Neural crest cell (in vitro differentiated cells): Measurements from ENCODE around the gene KEL. TPM values are rescaled to one million over a fixed set of nuclear protein-coding genes. Genes with fewer than 3 reads are reported as not detected.

Experiments used
- DNase-seq: peaks from one replicate; pipeline ENCODE4 v3.0.0; 2021; ENCODE audit warnings: low read depth, mixed read lengths, low spot score
- H3K27ac Mint-ChIP-seq: one replicate; pipeline ENCODE4 v1.8.0; 2021; ENCODE audit warnings: mild to moderate bottlenecking, mixed read lengths; ENCODE audit not compliant: unreplicated experiment
- H3K27me3 Mint-ChIP-seq: 2 replicates; pipeline ENCODE4 v1.8.0; 2021; ENCODE audit warnings: low read depth, mild to moderate bottlenecking, mixed read lengths
- H3K36me3 Mint-ChIP-seq: 2 replicates; pipeline ENCODE4 v1.8.0; 2021; ENCODE audit warnings: low read depth, mild to moderate bottlenecking, mixed read lengths
- H3K4me1 Mint-ChIP-seq: 2 replicates; pipeline ENCODE4 v1.8.0; 2021; ENCODE audit warnings: mixed read lengths
- H3K4me3 Mint-ChIP-seq: one replicate; pipeline ENCODE4 v1.8.0; 2021; ENCODE audit warnings: mild to moderate bottlenecking, mixed read lengths
- H3K9me3 Mint-ChIP-seq: 2 replicates; pipeline ENCODE4 v1.8.0; 2021; ENCODE audit warnings: mixed read lengths
- CTCF ChIP-seq: fragments of 200-600 bp; sonication (generic); conservative IDR thresholded peaks from 2 replicates; pipeline ENCODE4 v1.5.0; 2021; ENCODE audit warnings: antibody characterized with exemption, mild to moderate bottlenecking
- total RNA-seq: library from RNA; stranded (reverse); gene quantifications from 2 replicates; pipeline ENCODE4 v1.2.1, GENCODE V29; 2021

Gene KEL
- total RNA-seq, 1 donor from 2014 or later: 1.4 TPM

DNA sequence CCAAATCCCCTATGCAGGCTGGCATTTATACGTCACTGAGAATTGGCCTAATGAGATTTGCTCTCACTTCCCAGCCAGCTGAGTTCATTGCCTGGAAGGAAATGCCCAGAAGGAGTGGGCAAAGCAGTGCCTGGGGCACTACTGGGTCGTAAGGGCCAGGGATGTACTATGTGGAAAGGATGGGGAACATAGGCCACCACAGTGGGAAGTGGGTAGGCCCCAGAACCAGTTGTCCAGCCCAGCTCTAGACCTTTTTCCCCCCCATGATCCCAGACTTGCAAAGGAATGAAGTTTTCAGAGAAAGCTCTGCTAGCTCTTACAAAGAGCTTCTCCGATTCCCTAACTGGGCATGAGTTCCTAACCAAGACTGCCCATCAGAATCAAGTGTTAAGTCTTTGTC, 42.5 kb downstream of the KEL start:
- no peak overlapping the region for H3K27ac Mint-ChIP-seq
- no peak for DNase-seq
- no peaks in the 10 kb centered on the region for H3K36me3 Mint-ChIP-seq
- H3K4me1 Mint-ChIP-seq: no peaks in the 10 kb centered on the region
- no peak for TF ChIP-seq CTCF
- H3K9me3 Mint-ChIP-seq: no peaks in the 10 kb centered on the region
- H3K4me3 Mint-ChIP-seq: no peak overlapping the region
- peaks cover 6% of the 10 kb centered on the region for H3K27me3 Mint-ChIP-seq

GRCh38 chr7:142918901-142919300, 43.3 kb downstream of the KEL start:
- no peak for TF ChIP-seq CTCF
- no peaks in the 10 kb centered on the region for H3K9me3 Mint-ChIP-seq
- DNase-seq: no peak
- no peak overlapping the region for H3K27ac Mint-ChIP-seq
- no peaks in the 10 kb centered on the region for H3K4me1 Mint-ChIP-seq
- peaks cover 7% of the 10 kb centered on the region for H3K27me3 Mint-ChIP-seq
- no peak overlapping the region for H3K4me3 Mint-ChIP-seq
- no peaks in the 10 kb centered on the region for H3K36me3 Mint-ChIP-seq

DNA sequence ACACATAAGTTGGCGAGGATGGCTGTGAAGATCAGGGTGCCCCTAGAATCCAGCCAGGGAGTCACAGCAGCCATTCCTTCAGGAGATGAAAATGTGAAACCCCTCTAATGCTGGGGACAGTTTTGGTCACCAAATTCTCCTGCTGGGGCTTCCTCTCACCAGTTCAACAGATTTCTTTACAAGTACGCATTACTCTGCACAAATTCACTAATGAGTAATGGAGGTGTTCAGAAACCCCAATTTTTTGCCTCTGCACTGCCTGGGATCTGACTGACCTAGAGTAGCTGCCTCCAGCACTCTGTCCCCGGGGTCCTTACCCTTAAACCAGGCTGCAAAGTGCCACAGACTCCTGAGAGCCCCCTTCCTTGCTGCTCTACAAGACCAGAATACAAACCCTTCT, 44.7 kb downstream of the KEL start:
- TF ChIP-seq CTCF: no peak
- Mint-ChIP-seq H3K4me1 (no peaks in the 10 kb centered on the region), H3K27me3 (peaks cover 20% of the 10 kb centered on the region)

GRCh38 chr7:142916508-142916907, 45.7 kb downstream of the KEL start:
- no peak for DNase-seq
- TF ChIP-seq CTCF: no peak
- no peak overlapping the region for H3K27ac Mint-ChIP-seq
- H3K27me3 Mint-ChIP-seq: peaks cover 26% of the 10 kb centered on the region
- H3K9me3 Mint-ChIP-seq: no peaks in the 10 kb centered on the region
- no peaks in the 10 kb centered on the region for H3K36me3 Mint-ChIP-seq
- H3K4me3 Mint-ChIP-seq: no peak overlapping the region
- no peaks in the 10 kb centered on the region for H3K4me1 Mint-ChIP-seq

More for the DNA sequence above, 44.7 kb downstream of the KEL start:
- no peaks in the 10 kb centered on the region for H3K9me3 Mint-ChIP-seq
- DNase-seq: no peak
- no peaks in the 10 kb centered on the region for H3K36me3 Mint-ChIP-seq
- H3K4me3 Mint-ChIP-seq: no peak overlapping the region
- no peak overlapping the region for H3K27ac Mint-ChIP-seq

DNA sequence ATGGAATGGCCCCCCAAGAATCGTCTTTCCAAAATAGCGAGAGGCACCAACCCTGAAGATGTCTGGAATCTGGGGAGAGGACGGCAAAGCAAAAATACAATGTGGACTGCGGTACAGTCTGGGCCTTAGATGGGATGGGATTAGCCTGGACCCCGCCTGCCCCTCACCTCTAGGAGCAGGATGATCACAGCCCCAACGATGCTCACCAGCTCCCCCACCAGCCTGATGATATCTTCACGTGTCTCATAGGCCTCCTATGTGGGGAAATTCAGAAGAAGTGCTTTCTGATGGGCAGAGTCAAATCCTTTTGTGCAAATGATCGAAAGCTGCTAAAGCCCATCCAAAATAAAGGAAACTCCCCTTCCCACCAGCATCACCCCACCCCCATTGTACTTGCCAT, 46.8 kb downstream of the KEL start:
- DNase-seq: no peak
- Mint-ChIP-seq H3K4me1 (no peaks in the 10 kb centered on the region), H3K27me3 (peaks cover 36% of the 10 kb centered on the region), H3K9me3 (no peaks in the 10 kb centered on the region), H3K27ac (no peak overlapping the region), H3K36me3 (no peaks in the 10 kb centered on the region), H3K4me3 (no peak overlapping the region)
- TF ChIP-seq CTCF: no peak

GRCh38 chr7:142914121-142914520, 48.0 kb downstream of the KEL start:
- H3K27ac Mint-ChIP-seq: no peak overlapping the region

More at GRCh38 chr7:142914121-142914520, 48.0 kb downstream of the KEL start:
- no peak for TF ChIP-seq CTCF
- H3K4me1 Mint-ChIP-seq: no peaks in the 10 kb centered on the region
- H3K27me3 Mint-ChIP-seq: peaks cover 45% of the 10 kb centered on the region
- DNase-seq: no peak
- no peaks in the 10 kb centered on the region for H3K36me3 Mint-ChIP-seq
- H3K4me3 Mint-ChIP-seq: no peak overlapping the region
- H3K9me3 Mint-ChIP-seq: no peaks in the 10 kb centered on the region
